Ascending aorta (tissue), 2 donors: ENCODE data around the gene FGF16. TPM values are rescaled to one million over a fixed set of nuclear protein-coding genes. Genes with fewer than 3 reads are reported as not detected.
A peak's percentile ranks its signal among the peaks of the same experiment; 100 is the strongest.

Experiments
- DNase-seq, 2 donors: peaks; one replicate each; pipeline ENCODE4 v3.0.0-alpha.2; 2019; ENCODE audit warnings: low spot score in 2 of 2
- H3K27ac ChIP-seq, 2 donors: fragments of 200-600 bp; sonication (generic); one replicate each; pipeline ENCODE4 v1.5.1; 2016 to 2017; ENCODE audit warnings: mild to moderate bottlenecking in 1 of 2
- H3K27me3 ChIP-seq: fragments of 200-600 bp; sonication (generic); one replicate; pipeline ENCODE4 v1.5.1; 2017
- H3K36me3 ChIP-seq, 2 donors: fragments of 200-600 bp; sonication (generic); one replicate each; pipeline ENCODE4 v1.5.1; 2016
- H3K4me1 ChIP-seq, 2 donors: fragments of 200-600 bp; sonication (generic); one replicate each; pipeline ENCODE4 v1.5.1; 2016 to 2017; ENCODE audit warnings: mild to moderate bottlenecking in 1 of 2
- H3K4me3 ChIP-seq, 2 donors: fragments of 200-600 bp; sonication (generic); one replicate each; pipeline ENCODE4 v1.5.1; 2016 to 2017; ENCODE audit warnings: mild to moderate bottlenecking in 1 of 2
- H3K9me3 ChIP-seq, 2 donors: fragments of 200-600 bp; sonication (generic); one replicate each; pipeline ENCODE4 v1.5.1; 2016
- intact Hi-C: fragments of 100-400 bp; cut with DNase I; formaldehyde crosslinking; loops from one replicate; pipeline ENCODE4 v1.15.1; 2023
- total RNA-seq: library from RNA; depleted of rRNA; stranded (reverse); fragments of >200 nt; gene quantifications from one replicate; pipeline ENCODE4 v1.1.0, GENCODE V29; 2016
- TF ChIP-seq, protein P1 (sequence below), 3 experiments: fragments of 200-600 bp in 2 of 3; fragments of 450-650 bp in 1 of 3; sonication (generic) in 2 of 3; IDR thresholded peaks; one replicate each; pipeline ENCODE4 v1.5.1; 2016 to 2019; ENCODE audit warnings: antibody characterized with exemption in 3 of 3, mild to moderate bottlenecking in 1 of 3, moderate library complexity in 1 of 3

The FGF16 gene
- total RNA-seq, 1 donor from 2014 or later = not detected

DNA sequence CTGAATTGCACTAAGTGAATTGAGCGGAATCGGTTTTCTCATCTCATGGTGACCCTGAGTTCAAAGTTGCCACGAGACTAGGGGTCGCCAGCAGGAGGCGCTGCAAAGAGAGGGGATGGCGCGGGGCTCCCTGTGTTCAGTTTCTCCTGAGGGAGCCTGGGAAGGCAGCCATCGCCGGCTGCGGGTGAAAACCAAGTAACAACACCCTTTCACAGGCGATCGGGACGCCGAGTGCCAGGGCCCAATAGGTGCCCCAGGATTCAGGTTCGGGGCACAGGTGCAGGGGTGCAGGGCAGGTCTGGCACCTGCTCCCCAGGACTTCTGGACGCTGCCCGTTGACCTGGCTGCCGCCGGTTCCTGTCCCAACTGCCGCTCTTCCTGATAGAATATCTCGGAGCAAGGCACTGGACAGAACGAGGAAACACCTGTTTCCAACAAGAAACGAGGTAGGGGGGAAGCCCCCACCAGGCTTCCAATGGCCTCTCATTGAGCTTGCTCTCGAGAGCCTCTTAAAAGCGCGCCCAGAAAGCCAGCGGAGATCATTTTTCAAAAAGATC is 1.1 kb upstream of the FGF16 start:
- DNase-seq = no peak

DNA sequence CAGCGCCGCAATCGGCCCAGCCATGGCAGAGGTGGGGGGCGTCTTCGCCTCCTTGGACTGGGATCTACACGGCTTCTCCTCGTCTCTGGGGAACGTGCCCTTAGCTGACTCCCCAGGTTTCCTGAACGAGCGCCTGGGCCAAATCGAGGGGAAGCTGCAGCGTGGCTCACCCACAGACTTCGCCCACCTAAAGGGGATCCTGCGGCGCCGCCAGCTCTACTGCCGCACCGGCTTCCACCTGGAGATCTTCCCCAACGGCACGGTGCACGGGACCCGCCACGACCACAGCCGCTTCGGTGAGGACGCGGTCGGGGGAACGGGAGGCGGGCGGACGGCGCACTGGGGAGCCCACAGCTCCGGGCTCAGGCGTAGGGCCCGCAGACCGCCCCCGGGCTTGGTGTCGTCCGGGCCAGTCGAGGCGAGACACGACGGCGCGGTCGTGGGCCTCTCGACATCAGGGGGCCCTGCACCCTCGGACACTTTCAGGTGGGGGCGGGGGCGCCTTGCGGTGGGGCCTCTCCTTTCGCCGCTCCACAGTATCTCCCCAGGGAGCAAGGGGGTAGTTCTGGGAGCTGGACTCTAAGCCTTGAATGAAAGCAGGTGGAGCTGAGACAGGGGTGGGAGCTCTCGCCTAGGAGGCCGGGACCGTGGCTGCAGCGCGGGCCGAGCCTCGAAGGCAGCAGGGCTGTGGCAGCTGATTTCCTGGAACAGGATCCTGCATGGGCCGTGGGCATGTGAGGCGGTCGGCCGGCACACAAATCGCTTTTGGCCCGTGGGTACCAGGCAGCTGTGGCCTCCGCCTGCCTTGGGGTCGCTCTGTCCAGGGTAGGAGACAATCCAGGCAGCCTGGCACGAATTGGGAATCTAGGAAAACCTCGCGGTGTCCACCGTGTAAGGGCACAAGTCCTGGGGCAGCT is 722 bp downstream of the FGF16 start:
- Histone ChIP-seq H3K27me3 (no peaks in the 10 kb centered on the region), H3K27ac (peak overlapping the region; percentile 12 to 49), H3K36me3 (no peaks in the 10 kb centered on the region), H3K4me3 (peak overlapping the region; percentile 44 to 60), H3K9me3 (no peaks in the 10 kb centered on the region), H3K4me1 (no peaks in the 10 kb centered on the region)
- intact Hi-C loops = loop anchor here (10.0 kb wide), 1 partner anchor 363 kb away; no protein-coding TSS in a partner anchor
- DNase-seq = no peak
- TF ChIP-seq, protein P1, sequence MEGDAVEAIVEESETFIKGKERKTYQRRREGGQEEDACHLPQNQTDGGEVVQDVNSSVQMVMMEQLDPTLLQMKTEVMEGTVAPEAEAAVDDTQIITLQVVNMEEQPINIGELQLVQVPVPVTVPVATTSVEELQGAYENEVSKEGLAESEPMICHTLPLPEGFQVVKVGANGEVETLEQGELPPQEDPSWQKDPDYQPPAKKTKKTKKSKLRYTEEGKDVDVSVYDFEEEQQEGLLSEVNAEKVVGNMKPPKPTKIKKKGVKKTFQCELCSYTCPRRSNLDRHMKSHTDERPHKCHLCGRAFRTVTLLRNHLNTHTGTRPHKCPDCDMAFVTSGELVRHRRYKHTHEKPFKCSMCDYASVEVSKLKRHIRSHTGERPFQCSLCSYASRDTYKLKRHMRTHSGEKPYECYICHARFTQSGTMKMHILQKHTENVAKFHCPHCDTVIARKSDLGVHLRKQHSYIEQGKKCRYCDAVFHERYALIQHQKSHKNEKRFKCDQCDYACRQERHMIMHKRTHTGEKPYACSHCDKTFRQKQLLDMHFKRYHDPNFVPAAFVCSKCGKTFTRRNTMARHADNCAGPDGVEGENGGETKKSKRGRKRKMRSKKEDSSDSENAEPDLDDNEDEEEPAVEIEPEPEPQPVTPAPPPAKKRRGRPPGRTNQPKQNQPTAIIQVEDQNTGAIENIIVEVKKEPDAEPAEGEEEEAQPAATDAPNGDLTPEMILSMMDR (IDR thresholded peaks at IDR 0.05) = no peak

More for the DNA sequence above, 1.1 kb upstream of the FGF16 start:
- peak overlapping the region; percentile 44 to 60 for H3K4me3 ChIP-seq
- no peaks in the 10 kb centered on the region for H3K4me1 ChIP-seq
- H3K9me3 ChIP-seq = no peaks in the 10 kb centered on the region
- TF ChIP-seq, protein P1 (IDR thresholded peaks at IDR 0.05) = peak; percentile 10 to 32 (median 11)
- H3K27ac ChIP-seq = peak overlapping the region in 1 of 2 donors; percentile 18
- no peaks in the 10 kb centered on the region for H3K36me3 ChIP-seq
- intact Hi-C loops = loop anchor here (10.0 kb wide), 1 partner anchor 361 kb away; no protein-coding TSS in a partner anchor
- H3K27me3 ChIP-seq = no peaks in the 10 kb centered on the region

DNA sequence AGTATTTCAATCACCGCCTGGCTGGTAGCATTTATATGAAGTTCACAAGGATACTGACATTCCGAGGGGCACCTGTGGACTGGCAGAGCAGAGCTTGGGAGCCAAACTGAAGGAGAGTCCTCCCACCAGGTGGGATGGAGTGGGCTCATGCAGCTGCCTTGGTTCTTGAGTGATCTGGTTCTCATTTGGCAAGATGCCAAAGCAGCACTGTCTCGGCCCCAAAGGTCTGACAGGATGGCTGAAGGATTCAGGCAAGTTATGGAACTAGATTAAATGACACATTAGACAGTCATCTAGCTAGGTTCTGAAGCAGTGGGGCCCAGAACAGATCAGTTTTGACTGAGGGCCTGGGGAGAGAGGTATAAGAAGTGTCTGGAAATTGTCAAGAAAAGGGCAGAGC is 3.2 kb downstream of the FGF16 start:
- peak overlapping the region; percentile 52 to 62 for H3K27ac ChIP-seq
- intact Hi-C loops = no loop called here

DNA sequence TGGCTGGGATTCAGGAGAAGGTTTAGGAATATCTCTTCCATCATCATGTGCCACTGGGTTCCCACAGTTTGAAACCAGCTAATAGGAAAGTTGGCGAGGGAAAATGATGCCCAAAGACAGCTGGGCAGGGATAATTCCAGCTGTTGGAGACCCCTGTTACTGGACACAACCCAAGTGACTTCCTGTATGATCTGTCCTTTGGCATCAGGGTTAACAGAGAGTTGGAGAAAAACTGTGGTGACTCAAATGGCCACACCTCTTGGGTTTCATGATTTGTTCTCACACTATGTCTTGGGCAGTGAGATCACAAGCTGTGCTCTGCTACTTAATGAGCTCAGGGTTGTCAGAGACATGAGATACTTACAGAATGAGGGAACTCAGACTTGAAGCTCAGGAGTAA is 3.8 kb downstream of the FGF16 start:
- no peaks in the 10 kb centered on the region for H3K9me3 ChIP-seq
- peak overlapping the region; percentile 52 to 62 for H3K27ac ChIP-seq
- H3K27me3 ChIP-seq = no peaks in the 10 kb centered on the region
- no peak overlapping the region for H3K4me3 ChIP-seq
- TF ChIP-seq, protein P1 (IDR thresholded peaks at IDR 0.05) = no peak
- no peaks in the 10 kb centered on the region for H3K4me1 ChIP-seq
- no peaks in the 10 kb centered on the region for H3K36me3 ChIP-seq
- intact Hi-C loops = no loop called here
- no peak for DNase-seq

More for the DNA sequence above, 3.2 kb downstream of the FGF16 start:
- no peaks in the 10 kb centered on the region for H3K9me3 ChIP-seq
- TF ChIP-seq, protein P1 (IDR thresholded peaks at IDR 0.05) = no peak
- no peaks in the 10 kb centered on the region for H3K27me3 ChIP-seq
- no peak overlapping the region for H3K4me3 ChIP-seq
- H3K4me1 ChIP-seq = no peaks in the 10 kb centered on the region
- no peaks in the 10 kb centered on the region for H3K36me3 ChIP-seq
- no peak for DNase-seq

DNA sequence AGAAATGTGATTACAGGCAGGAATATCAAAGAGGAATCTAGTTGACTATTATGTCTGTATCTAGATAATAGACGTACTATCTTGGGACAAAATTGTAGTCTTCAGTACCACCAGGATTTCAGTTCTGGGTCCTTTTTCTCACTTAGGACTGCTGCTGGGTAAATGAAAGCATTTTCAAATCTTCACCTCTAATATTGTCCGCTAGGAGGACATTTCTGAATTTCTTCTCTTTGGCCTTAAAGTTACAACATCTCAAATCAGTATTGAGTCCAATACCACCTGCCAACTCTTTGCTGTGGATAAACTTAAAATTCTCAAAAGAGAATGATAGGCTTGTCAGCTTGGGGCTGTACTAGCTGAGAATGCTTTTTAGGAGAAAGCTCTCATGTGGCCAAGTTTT is 6.0 kb downstream of the FGF16 start:
- H3K4me3 ChIP-seq = no peak overlapping the region
- no peak overlapping the region for H3K27ac ChIP-seq
- TF ChIP-seq, protein P1 (IDR thresholded peaks at IDR 0.05) = no peak
- no peaks in the 10 kb centered on the region for H3K27me3 ChIP-seq
- no peaks in the 10 kb centered on the region for H3K4me1 ChIP-seq
- DNase-seq = no peak
- no peaks in the 10 kb centered on the region for H3K36me3 ChIP-seq
- intact Hi-C loops = no loop called here
- no peaks in the 10 kb centered on the region for H3K9me3 ChIP-seq
